ENCODE data around the gene CBLB.

GRCh38 chr3:105785803-105786202, 83.0 kb downstream of the CBLB start:
- TF ChIP-seq CTCF (IDR thresholded peaks at IDR 0.05 in 8 of 11, conservative IDR thresholded peaks at IDR 0.05 in 3 of 11) (no peak), POLR2A (IDR thresholded peaks at IDR 0.05) (no peak), POLR2AphosphoS5 (IDR thresholded peaks at IDR 0.05) (no peak)
